GM12865 (cell line): ENCODE data around the gene MECP2.

ENCODE experiments used
- DNase-seq: peaks from one replicate; pipeline ENCODE4 v3.0.0; 2010; ENCODE audit warnings: low read depth
- H3K4me3 ChIP-seq: 2 replicates; pipeline ENCODE4 v1.5.1; 2011; ENCODE audit warnings: mild to moderate bottlenecking, low read depth, low read length, control low read depth
- TF ChIP-seq, protein P1 (sequence below): IDR thresholded peaks from 2 replicates; pipeline ENCODE4 v1.5.1; 2011; ENCODE audit warnings: low read length, control low read depth, low read depth, inconsistent platforms; ENCODE audit not compliant: insufficient read depth; ENCODE audit errors: missing control alignments

MECP2 gene

DNA sequence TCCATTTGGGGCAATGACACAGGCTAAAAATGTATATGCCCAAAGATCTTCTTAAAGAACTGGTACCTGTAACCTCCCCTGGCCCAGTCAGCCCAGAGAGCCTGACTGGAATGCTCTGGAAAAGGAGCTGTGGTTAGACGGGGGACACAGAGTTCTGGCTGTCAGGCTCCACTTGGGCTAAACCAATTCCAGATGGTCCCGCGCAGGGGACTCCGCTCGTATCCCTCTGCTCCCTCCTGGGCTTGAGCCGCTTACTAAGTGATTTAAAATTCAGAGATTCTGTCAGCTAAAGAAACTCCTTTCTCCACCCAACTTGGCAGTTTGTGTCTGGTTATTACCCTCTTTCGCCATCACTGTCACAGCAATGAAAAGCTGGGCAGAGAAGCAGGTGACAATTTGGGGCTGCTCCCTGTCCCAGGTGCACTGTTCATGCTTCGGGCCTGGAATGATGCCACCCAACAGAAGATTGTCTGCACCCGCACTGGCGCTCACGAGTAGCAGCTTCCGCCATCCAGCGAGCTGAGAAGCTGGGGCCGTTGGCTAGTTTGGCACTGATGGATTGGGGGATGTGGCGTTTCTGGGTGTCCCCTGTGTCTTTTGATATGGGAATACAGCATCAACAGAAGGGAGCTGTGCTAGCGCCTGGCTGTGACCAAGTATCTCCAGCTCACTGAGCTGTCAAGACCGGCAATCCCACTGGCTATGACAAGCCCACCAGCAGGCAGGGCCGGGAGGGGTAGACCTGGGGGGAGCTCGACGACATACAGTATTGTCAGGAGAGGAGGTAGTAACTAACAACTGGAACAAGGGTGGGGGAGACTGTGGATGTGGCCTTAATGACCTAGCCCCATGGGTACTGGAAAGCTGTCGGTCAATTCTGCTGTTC, 71.1 kb downstream of the MECP2 start:
- no peak for DNase-seq
- no peak overlapping the region for H3K4me3 ChIP-seq
- TF ChIP-seq, protein P1, sequence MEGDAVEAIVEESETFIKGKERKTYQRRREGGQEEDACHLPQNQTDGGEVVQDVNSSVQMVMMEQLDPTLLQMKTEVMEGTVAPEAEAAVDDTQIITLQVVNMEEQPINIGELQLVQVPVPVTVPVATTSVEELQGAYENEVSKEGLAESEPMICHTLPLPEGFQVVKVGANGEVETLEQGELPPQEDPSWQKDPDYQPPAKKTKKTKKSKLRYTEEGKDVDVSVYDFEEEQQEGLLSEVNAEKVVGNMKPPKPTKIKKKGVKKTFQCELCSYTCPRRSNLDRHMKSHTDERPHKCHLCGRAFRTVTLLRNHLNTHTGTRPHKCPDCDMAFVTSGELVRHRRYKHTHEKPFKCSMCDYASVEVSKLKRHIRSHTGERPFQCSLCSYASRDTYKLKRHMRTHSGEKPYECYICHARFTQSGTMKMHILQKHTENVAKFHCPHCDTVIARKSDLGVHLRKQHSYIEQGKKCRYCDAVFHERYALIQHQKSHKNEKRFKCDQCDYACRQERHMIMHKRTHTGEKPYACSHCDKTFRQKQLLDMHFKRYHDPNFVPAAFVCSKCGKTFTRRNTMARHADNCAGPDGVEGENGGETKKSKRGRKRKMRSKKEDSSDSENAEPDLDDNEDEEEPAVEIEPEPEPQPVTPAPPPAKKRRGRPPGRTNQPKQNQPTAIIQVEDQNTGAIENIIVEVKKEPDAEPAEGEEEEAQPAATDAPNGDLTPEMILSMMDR: no peak

DNA sequence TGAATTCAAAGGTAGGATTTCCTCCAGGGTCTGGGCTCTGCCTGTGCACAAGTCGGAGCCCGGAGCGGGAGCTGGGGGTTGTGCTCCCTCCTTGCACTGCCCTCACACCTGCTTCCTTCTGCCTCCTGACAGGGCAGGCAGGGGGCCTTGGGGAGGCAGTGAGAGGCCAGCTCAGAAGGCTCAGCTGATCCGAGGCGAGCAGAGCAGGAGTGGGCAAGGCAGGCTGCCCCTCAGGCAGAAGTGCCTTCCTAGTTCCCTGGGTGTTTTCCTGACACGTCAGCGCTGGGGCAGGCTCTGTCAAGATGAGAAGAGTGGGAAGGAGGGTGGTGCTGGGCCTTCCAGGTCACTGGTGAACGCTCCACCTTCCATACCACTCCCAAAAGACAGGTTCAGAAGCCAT, 72.3 kb downstream of the MECP2 start:
- no peak for DNase-seq
- TF ChIP-seq, protein P1: no peak
- no peak overlapping the region for H3K4me3 ChIP-seq

DNA sequence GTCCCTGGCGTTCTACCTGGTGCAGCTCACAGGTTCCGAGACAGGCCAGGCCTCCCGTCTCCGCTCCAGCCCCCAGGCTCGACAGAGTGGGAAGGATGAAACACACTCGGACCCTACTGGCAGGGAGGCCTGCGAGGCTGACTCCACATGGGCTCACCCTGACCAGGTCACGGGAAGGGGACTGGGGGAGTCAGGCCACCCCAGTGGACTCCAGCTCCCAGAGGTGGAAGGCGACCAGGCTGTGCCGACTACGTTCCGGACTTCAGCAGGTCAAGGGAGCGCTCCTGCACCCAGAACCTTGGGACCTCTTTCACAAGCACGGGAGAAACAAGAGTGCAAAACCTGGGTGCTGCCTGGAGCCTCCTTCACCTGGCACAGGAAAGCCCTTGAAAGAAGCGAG, 73.2 kb downstream of the MECP2 start:
- TF ChIP-seq, protein P1: no peak
- H3K4me3 ChIP-seq: no peak overlapping the region
- no peak for DNase-seq

DNA sequence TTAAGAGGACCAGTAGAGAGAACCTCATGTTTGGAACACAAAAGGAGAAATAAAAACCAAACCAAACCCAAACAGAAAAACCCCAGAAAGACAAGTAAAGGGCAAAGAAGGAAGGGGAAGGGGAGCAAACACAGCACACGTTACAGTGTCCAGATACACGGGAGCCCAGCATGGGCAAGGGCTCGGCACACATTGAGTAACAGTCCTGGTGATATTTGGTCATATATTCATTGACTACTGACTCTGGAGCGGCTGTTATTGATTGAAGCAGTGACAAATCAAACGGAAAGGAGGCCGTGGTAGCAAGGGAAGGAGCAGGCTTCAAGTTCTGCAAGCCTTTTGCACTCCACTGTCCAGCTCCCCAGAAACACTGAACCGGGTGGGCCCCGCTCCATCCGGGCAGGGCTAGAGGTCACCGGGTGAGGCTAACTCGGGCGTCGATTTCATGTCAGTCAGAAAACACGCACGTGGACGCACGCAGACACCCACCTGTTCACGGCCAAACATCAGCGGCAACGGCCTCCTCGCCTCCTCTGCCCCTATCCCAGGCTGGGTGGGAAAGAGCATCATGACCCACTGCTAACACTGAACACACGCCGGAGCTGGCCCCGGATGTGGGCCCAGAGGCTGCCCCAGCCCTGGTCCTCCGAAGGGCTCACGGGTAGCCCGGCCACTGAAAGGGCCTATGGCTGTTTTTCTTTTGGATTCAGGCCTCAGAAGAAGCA, 74.1 kb downstream of the MECP2 start:
- TF ChIP-seq, protein P1: no peak
- H3K4me3 ChIP-seq: no peak overlapping the region
- DNase-seq: no peak

DNA sequence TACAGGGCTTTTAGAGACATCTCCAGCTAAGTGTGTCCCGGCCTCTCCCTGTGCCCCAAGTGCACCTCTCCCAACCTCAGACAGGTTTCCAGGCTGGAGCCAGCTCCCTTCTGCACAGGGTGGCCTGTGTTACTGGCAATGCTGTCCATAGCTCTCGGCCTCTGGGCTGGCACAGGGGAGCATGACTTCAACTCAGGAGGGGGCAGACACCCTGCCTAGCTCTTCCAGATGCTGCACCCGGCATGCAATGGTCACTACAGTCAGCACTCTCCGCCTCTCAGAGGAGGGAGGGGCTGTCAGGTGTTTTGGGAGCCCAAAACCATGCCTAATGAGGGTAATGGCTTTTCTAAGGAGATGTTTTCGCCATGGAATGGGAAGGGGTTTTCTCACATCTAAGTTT, 75.4 kb downstream of the MECP2 start:
- TF ChIP-seq, protein P1: no peak
- no peak for DNase-seq
- no peak overlapping the region for H3K4me3 ChIP-seq

DNA sequence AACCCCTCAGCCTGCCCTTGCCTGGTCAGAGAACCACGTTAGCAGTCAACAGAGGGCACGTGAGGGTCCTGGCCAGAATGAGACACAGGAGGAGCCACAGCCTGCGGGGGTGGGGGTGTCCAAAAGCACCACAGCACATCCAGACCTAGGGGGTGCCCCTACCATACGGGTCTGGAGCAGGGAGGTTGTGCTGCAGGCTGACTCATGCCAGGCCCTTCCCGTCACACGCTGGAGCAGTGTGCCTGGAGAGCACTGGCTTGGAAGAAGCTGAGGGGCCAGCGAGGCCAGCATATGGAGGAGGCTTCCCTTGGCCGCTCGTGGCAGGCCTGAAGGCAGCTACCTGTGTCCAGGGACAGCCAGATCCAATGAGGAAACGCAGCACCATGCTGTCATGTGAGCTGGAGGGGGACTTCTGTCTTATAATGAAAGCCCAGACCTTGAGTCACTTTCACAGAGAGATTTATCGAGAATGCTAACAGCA, 76.3 kb downstream of the MECP2 start:
- TF ChIP-seq, protein P1: no peak
- peak overlapping the region; percentile 65 for H3K4me3 ChIP-seq
- peak; percentile 35 for DNase-seq
